RWPE2 (cell line): ENCODE data around the gene GNG13.
"Not testable (repeated sequence)": the region's sequence is repeated elsewhere in the genome, so short reads cannot be mapped to it uniquely, and the experiment has no call there.

Source experiments
- ATAC-seq: fragments of 200-7000 bp; cut with Tn5 transposase; 3 replicates; pipeline ENCODE4 v1.9.1; 2021; ENCODE audit warnings: low read depth
- DNase-seq: peaks from one replicate; pipeline ENCODE4 v3.0.0-alpha.2; 2020; ENCODE audit warnings: low spot score
- H3K27ac ChIP-seq: fragments of 450-650 bp; 2 replicates; pipeline ENCODE4 v1.5.1; 2017; ENCODE audit warnings: mild to moderate bottlenecking; ENCODE audit not compliant: poor library complexity, severe bottlenecking
- H3K27me3 ChIP-seq: fragments of 250-450 bp; sonication (Bioruptor Pico); 2 replicates; pipeline ENCODE4 v1.5.1; 2021; ENCODE audit warnings: mild to moderate bottlenecking, moderate library complexity; ENCODE audit not compliant: insufficient read depth, poor library complexity, severe bottlenecking
- H3K36me3 ChIP-seq: fragments of 250-450 bp; sonication (Bioruptor Pico); 2 replicates; pipeline ENCODE4 v1.5.1; 2020; ENCODE audit warnings: low read depth, mild to moderate bottlenecking, moderate library complexity
- H3K4me1 ChIP-seq: fragments of 250-450 bp; sonication (Bioruptor Pico); 2 replicates; pipeline ENCODE4 v1.5.1; 2021; ENCODE audit warnings: mild to moderate bottlenecking, moderate library complexity; ENCODE audit not compliant: insufficient read depth, poor library complexity, severe bottlenecking
- H3K4me3 ChIP-seq: fragments of 250-450 bp; sonication (Bioruptor Pico); 2 replicates; pipeline ENCODE4 v1.5.1; 2021; ENCODE audit warnings: mild to moderate bottlenecking, moderate library complexity; ENCODE audit not compliant: severe bottlenecking
- H3K9me3 ChIP-seq: fragments of 250-450 bp; sonication (Bioruptor Pico); 2 replicates; pipeline ENCODE4 v1.5.1; 2021; ENCODE audit warnings: mild to moderate bottlenecking, moderate library complexity; ENCODE audit not compliant: severe bottlenecking
- CTCF ChIP-seq: fragments of 450-650 bp; IDR thresholded peaks from one replicate; pipeline ENCODE4 v1.5.1; 2017; ENCODE audit warnings: mild to moderate bottlenecking, moderate library complexity; ENCODE audit not compliant: poor library complexity, severe bottlenecking

GNG13 gene

DNA sequence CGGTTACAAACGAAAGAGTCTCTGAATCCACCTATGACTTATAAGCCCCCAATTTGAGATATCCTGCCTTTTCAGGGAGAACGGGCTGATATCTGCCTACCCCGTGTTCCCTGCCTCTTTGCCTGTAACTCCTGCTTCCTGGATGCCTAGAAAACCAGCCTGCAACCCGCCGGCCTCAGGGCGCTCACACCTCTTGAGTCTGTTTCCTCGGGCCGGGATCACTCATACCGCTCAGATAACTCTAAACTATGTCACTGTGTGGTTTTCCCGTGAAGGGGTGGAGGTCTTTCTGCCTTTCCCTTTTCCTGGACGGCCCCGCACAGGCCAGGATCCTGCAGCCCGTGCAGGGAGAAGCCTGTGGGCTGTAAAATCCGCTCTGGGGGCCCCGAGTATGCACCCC, 22.7 kb downstream of the GNG13 start:
- peak; percentile 22 for ATAC-seq
- H3K27me3 ChIP-seq = no peaks in the 10 kb centered on the region
- no peak for DNase-seq

DNA sequence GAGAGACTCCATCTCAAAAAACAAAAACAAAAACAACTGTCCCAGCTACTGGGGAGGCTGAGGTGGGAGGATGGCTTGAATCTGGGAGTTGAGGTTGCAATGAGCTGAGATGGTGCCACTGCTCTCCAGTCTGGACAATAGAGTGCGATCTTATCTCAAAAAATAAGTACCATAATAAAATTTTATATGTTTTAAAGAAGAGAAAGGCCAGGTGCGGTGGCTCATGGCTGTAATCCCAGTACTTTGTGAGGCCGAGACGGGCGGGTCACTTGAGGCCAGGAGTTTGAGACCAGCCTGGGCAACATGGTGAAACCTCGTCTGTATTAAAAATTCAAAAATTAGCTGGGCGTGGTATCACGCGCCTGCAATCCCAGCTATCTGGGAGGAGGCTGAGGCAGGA, 23.7 kb downstream of the GNG13 start:
- no peak for DNase-seq
- Histone ChIP-seq H3K27ac (no peak overlapping the region), H3K4me1 (peaks cover 3% of the 10 kb centered on the region), H3K4me3 (no peak overlapping the region), H3K9me3 (no peaks in the 10 kb centered on the region), H3K36me3 (no peaks in the 10 kb centered on the region), H3K27me3 (no peaks in the 10 kb centered on the region)
- TF ChIP-seq CTCF = no peak
- no peak for ATAC-seq

More for the DNA sequence above, 22.7 kb downstream of the GNG13 start:
- no peaks in the 10 kb centered on the region for H3K9me3 ChIP-seq
- H3K36me3 ChIP-seq = no peaks in the 10 kb centered on the region
- H3K4me1 ChIP-seq = peaks cover 3% of the 10 kb centered on the region
- H3K4me3 ChIP-seq = no peak overlapping the region
- TF ChIP-seq CTCF = no peak
- no peak overlapping the region for H3K27ac ChIP-seq

DNA sequence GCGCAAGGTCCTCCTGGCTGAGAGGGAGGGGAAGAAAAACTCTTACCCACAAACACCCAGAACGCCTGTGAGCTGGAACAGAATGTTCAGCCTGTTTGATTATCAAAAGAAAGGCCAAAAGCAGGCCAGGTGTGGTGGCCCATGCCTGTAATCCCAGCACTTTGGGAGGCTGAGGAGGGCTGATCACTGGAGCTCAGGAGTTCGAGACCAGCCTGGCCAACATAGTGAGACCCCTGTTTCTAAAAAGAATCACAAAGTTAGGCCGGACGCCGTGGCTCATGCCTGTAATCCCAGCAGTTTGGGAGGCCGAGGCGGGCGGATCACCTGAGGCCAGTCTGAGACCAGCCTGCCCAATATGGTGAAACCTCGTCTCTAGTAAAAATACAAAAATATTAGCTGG, 24.2 kb downstream of the GNG13 start:
- H3K27me3 ChIP-seq, H3K36me3 ChIP-seq, H3K27ac ChIP-seq, H3K4me1 ChIP-seq, H3K4me3 ChIP-seq, ATAC-seq, H3K9me3 ChIP-seq, DNase-seq: not testable (repeated sequence)

GRCh38 chr16:775236-775796, 25.2 kb downstream of the GNG13 start:
- peaks cover 3% of the 10 kb centered on the region for H3K4me1 ChIP-seq
- no peak for DNase-seq
- no peak overlapping the region for H3K4me3 ChIP-seq
- no peak for TF ChIP-seq CTCF
- no peaks in the 10 kb centered on the region for H3K36me3 ChIP-seq
- no peaks in the 10 kb centered on the region for H3K9me3 ChIP-seq
- no peaks in the 10 kb centered on the region for H3K27me3 ChIP-seq
- no peak overlapping the region for H3K27ac ChIP-seq
- ATAC-seq = no peak

DNA sequence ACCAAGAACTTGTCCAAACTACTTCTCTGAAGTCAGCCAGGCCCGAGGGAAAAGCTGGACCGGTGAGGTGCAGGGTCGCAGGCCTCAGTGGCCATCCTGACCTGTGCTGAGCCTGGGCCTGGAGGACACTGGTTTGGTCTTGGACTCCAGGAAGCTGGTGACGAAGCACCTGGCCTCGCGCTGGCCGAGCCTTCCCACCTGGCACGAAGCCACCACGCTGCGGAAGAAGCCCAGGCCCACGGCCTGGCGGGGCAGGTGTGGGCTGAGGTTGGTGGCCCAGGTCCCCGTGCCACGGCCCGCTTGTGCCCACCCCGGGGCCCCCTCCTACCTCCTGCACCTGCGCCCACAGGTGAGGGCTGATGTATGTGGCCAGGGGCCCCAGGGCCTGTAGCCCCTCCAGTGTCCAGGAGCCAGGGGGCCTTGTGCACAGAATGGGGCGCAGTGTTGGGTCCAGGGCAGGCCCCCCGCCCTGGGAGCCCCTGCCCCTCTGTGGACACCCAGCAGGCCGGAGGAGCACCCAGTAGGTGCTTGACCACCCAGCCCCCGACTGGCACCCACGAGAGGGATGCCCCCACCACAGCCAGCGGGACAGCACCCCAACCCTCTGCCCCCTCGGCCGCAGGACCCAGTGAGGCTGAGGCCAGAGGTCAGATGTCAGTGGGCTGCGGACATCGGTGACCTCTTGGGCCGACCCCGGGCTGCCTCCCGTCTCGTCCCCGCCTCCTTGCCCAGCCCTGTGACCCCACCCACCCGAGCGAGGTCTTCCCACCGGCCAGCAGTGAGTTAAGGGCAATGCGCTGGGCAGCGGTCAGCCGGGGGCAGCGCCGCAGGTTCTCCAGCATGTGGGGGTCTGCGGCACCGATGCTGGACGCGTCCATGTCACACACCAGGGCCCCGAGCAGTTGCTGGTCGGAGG, 26.2 kb downstream of the GNG13 start:
- no peak for TF ChIP-seq CTCF
- DNase-seq (no peak), ATAC-seq (no peak)
- H3K9me3 ChIP-seq = no peaks in the 10 kb centered on the region
- no peak overlapping the region for H3K27ac ChIP-seq
- no peaks in the 10 kb centered on the region for H3K27me3 ChIP-seq
- no peaks in the 10 kb centered on the region for H3K36me3 ChIP-seq
- peaks cover 3% of the 10 kb centered on the region for H3K4me1 ChIP-seq
- H3K4me3 ChIP-seq = no peak overlapping the region
